CD14-positive monocyte (primary cell): ENCODE data around the gene SWT1. TPM values are rescaled to one million over a fixed set of nuclear protein-coding genes. Genes with fewer than 3 reads are reported as not detected.

Source experiments
- DNase-seq, 3 donors: peaks; one replicate each; pipeline ENCODE4 v3.0.0-alpha.2; 2011 to 2022
- H2AFZ ChIP-seq: 2 replicates; pipeline ENCODE4 v1.6.0; 2012; ENCODE audit warnings: mild to moderate bottlenecking, low read depth, low read length, inconsistent platforms; ENCODE audit not compliant: insufficient read depth, poor library complexity, severe bottlenecking
- H3K27ac ChIP-seq, 2 donors: 1 replicate in 1 of 2; 2 replicates in 1 of 2; pipeline ENCODE4 v1.5.1; 2012 to 2013; ENCODE audit warnings: low read length in 2 of 2, control low read depth in 1 of 2, inconsistent platforms in 1 of 2, low read depth in 1 of 2, mild to moderate bottlenecking in 1 of 2
- H3K27me3 ChIP-seq, 2 donors: one replicate each; pipeline versions ENCODE4 v1.6.0 to v1.6.1; 2011 to 2013; ENCODE audit warnings: low read length in 2 of 2; ENCODE audit not compliant: control insufficient read depth in 2 of 2, insufficient read depth in 2 of 2
- H3K36me3 ChIP-seq, 2 donors: replicated peaks in 1 of 2; 1 replicate in 1 of 2; 2 replicates in 1 of 2; pipeline versions ENCODE4 v1.5.1 to v1.6.1; 2012 to 2013; ENCODE audit warnings: low read length in 2 of 2, control low read depth in 1 of 2, inconsistent platforms in 1 of 2, mild to moderate bottlenecking in 1 of 2; ENCODE audit not compliant: insufficient read depth in 2 of 2, control insufficient read depth in 1 of 2
- H3K4me1 ChIP-seq, 2 donors: 1 replicate in 1 of 2; 2 replicates in 1 of 2; pipeline versions ENCODE4 v1.5.1 to v1.6.1; 2012 to 2013; ENCODE audit warnings: low read length in 2 of 2, control low read depth in 1 of 2, inconsistent platforms in 1 of 2, mild to moderate bottlenecking in 1 of 2, moderate library complexity in 1 of 2; ENCODE audit not compliant: insufficient read depth in 2 of 2, control insufficient read depth in 1 of 2
- H3K4me2 ChIP-seq: replicated peaks from 2 replicates; pipeline ENCODE3; 2012; ENCODE audit warnings: low read length, moderate library complexity, mild to moderate bottlenecking; ENCODE audit not compliant: poor library complexity, severe bottlenecking; ENCODE audit errors: extremely low read depth
- H3K4me3 ChIP-seq, 3 experiments: fragments of 200-600 bp in 1 of 3; sonication (generic) in 1 of 3; replicated peaks in 1 of 3; 1 replicate in 2 of 3; 2 replicates in 1 of 3; pipeline ENCODE4 v1.5.1; 2011 to 2013; ENCODE audit warnings: low read length in 3 of 3, mild to moderate bottlenecking in 3 of 3, control low read depth in 2 of 3, low read depth in 2 of 3, inconsistent platforms in 1 of 3, moderate library complexity in 1 of 3
- H3K79me2 ChIP-seq: 2 replicates; pipeline ENCODE4 v1.6.0; 2012; ENCODE audit warnings: mild to moderate bottlenecking, control low read depth, inconsistent platforms, low read length, moderate library complexity; ENCODE audit not compliant: insufficient read depth
- H3K9ac ChIP-seq: 2 replicates; pipeline ENCODE4 v1.6.0; 2017; ENCODE audit warnings: low read length, mild to moderate bottlenecking; ENCODE audit not compliant: insufficient read depth, poor library complexity, severe bottlenecking
- H3K9me3 ChIP-seq, 2 donors: replicated peaks in 1 of 2; 1 replicate in 1 of 2; 2 replicates in 1 of 2; pipeline versions ENCODE4 v1.5.1 to v1.6.1; 2012 to 2013; ENCODE audit warnings: low read length in 2 of 2, control low read depth in 1 of 2; ENCODE audit not compliant: control insufficient read depth in 1 of 2, insufficient read depth in 1 of 2
- H4K20me1 ChIP-seq: 2 replicates; pipeline ENCODE4 v1.6.0; 2012; ENCODE audit warnings: mild to moderate bottlenecking, low read length, control low read depth, moderate library complexity; ENCODE audit not compliant: insufficient read depth
- H3K27ac Mint-ChIP-seq, 7 donors: one replicate each; pipeline ENCODE4 v1.8.0; 2020; ENCODE audit warnings: mild to moderate bottlenecking in 7 of 7, mixed read lengths in 7 of 7, moderate library complexity in 6 of 7, inconsistent platforms in 2 of 7
- H3K27me3 Mint-ChIP-seq, 3 donors: one replicate each; pipeline ENCODE4 v1.8.0; 2021 to 2022; ENCODE audit warnings: low read depth in 3 of 3, mild to moderate bottlenecking in 3 of 3, mixed read lengths in 3 of 3, moderate library complexity in 3 of 3, inconsistent platforms in 1 of 3
- H3K36me3 Mint-ChIP-seq, 2 donors: one replicate each; pipeline ENCODE4 v1.8.0; 2020; ENCODE audit warnings: mixed read lengths in 2 of 2, inconsistent platforms in 1 of 2, mild to moderate bottlenecking in 1 of 2
- H3K4me1 Mint-ChIP-seq: one replicate; pipeline ENCODE4 v1.8.0; 2020; ENCODE audit warnings: mild to moderate bottlenecking, mixed read lengths
- H3K4me3 Mint-ChIP-seq, 2 donors: one replicate each; pipeline ENCODE4 v1.8.0; 2020; ENCODE audit warnings: mild to moderate bottlenecking in 2 of 2, mixed read lengths in 2 of 2, moderate library complexity in 1 of 2
- H3K9me3 Mint-ChIP-seq, 7 donors: one replicate each; pipeline ENCODE4 v1.8.0; 2020 to 2022; ENCODE audit warnings: mixed read lengths in 7 of 7, mild to moderate bottlenecking in 6 of 7, moderate library complexity in 6 of 7, inconsistent platforms in 2 of 7
- CTCF ChIP-seq: fragments of 200-600 bp; IDR thresholded peaks from one replicate; pipeline ENCODE4 v1.8.0; 2022; ENCODE audit warnings: antibody characterized with exemption, mild to moderate bottlenecking
- WGBS: methylation state at CpG from one replicate; pipeline ENCODE4 v1.1.5; 2013; ENCODE audit warnings: missing lambda C conversion rate; ENCODE audit not compliant: insufficient coverage; 5-methylcytosine and 5-hydroxymethylcytosine counted together
- intact Hi-C, 2 donors: fragments of 100-400 bp; cut with micrococcal nuclease; formaldehyde crosslinking; loops; one replicate each; pipeline versions ENCODE4 v1.15.0 to v1.15.1; 2023
- polyA plus RNA-seq, 3 donors: library from polyadenylated mRNA; depleted of rRNA in 1 of 3; unstranded in 2 of 3; stranded (reverse) in 1 of 3; fragments of 300-500 nt in 2 of 3; fragments of >200 nt in 1 of 3; fragmentation: Illumina TruSeq in 2 of 3; gene quantifications; 1 replicate in 2 of 3; 2 replicates in 1 of 3; pipeline ENCODE4 v1.2.3, GENCODE V29; 2012 to 2021

SWT1 gene
- polyA plus RNA-seq, 3 donors, result 0.89 to 2.8 (median 1.7) TPM

DNA sequence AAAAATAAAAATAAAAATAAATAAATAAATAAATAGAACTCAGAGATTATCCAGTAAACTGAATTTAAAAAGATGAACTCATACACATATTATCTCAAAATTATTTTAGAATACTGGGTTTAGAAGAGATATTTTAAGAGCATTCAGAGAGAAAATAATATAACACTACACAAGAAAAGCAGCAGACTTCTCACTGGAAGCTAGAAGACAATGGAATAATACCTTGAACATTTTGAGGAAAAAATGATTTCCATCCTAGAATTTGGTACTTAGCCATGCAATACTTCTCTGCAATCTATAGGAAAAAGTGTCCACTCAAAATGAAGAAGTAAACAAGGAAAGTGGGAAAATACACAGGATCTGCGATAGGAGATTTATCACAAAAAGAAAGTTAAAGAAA, 24.4 kb upstream of the SWT1 start:
- intact Hi-C loops, result no loop called here
- H3K36me3 ChIP-seq, result peaks cover 62 to 99% of the 10 kb centered on the region in 2 donors

DNA sequence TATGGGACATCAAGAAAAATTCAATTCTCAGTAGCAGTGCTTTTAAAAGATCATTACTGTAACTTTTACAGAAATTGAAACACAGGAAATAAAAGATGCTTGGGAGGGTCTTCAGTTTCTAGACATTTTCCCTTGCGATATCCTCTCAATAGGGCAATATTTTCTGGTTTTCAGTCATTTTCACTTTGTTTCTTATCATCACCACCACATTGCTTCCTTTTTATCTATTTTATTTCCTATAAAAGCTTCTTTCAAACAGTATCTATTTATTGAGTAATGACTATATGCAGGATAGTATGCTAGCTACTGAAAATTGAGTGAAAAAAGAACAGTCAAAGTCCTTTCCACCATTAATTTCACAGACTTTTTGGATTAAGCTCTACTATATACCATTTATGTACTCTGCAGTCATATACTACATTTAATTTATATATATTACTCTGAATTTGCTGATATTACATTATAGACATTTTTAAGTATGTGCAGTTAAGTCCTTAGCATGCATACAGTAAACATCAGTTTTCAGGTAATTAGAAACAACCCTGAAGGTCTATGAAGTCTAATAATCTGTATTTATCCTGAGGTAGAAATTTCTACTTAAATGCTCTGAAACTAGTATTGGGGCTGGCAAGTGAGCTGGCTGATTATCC, 18.9 kb upstream of the SWT1 start:
- H2AFZ ChIP-seq, result no peak overlapping the region
- H3K36me3 ChIP-seq, result peaks cover 76 to 97% of the 10 kb centered on the region in 2 donors
- H3K27me3 ChIP-seq, result no peaks in the 10 kb centered on the region
- no peaks in the 10 kb centered on the region for H4K20me1 ChIP-seq
- intact Hi-C loops, result no loop called here
- H3K9me3 Mint-ChIP-seq, result peaks cover 0 to 8% (median 5%) of the 10 kb centered on the region in 7 donors
- peaks cover 72 to 81% of the 10 kb centered on the region in 2 donors for H3K36me3 Mint-ChIP-seq
- no peak overlapping the region for H3K4me2 ChIP-seq
- no peak overlapping the region for H3K27ac ChIP-seq
- no peak overlapping the region for H3K9ac ChIP-seq
- no peaks in the 10 kb centered on the region for H3K4me1 ChIP-seq
- no peak overlapping the region for H3K27ac Mint-ChIP-seq
- WGBS, result no CpG with 5 or more reads among the region's 1 CpG
- peaks cover 0 to 4% of the 10 kb centered on the region in 2 donors for H3K9me3 ChIP-seq
- H3K4me3 ChIP-seq, result no peak overlapping the region
- H3K79me2 ChIP-seq, result no peaks in the 10 kb centered on the region
- H3K4me3 Mint-ChIP-seq, result no peak overlapping the region
- DNase-seq, result no peak
- no peaks in the 10 kb centered on the region for H3K4me1 Mint-ChIP-seq
- TF ChIP-seq CTCF, result no peak
- H3K27me3 Mint-ChIP-seq, result no peaks in the 10 kb centered on the region

More for the DNA sequence above, 24.4 kb upstream of the SWT1 start:
- peaks cover 0 to 16% (median 11%) of the 10 kb centered on the region in 7 donors for H3K9me3 Mint-ChIP-seq
- no peak overlapping the region for H3K9ac ChIP-seq
- H3K27ac ChIP-seq, result no peak overlapping the region
- TF ChIP-seq CTCF, result no peak
- no peak overlapping the region for H3K4me2 ChIP-seq
- H3K4me1 ChIP-seq, result no peaks in the 10 kb centered on the region
- no CpG with 5 or more reads among the region's 1 CpG for WGBS
- DNase-seq, result no peak
- no peak overlapping the region for H3K27ac Mint-ChIP-seq
- H3K79me2 ChIP-seq, result no peaks in the 10 kb centered on the region
- H3K27me3 Mint-ChIP-seq, result no peaks in the 10 kb centered on the region
- H3K4me3 Mint-ChIP-seq, result no peak overlapping the region
- no peaks in the 10 kb centered on the region for H4K20me1 ChIP-seq
- peaks cover 70 to 84% of the 10 kb centered on the region in 2 donors for H3K36me3 Mint-ChIP-seq
- H3K27me3 ChIP-seq, result no peaks in the 10 kb centered on the region
- peaks cover 2% of the 10 kb centered on the region for H3K4me1 Mint-ChIP-seq
- H2AFZ ChIP-seq, result no peak overlapping the region
- H3K4me3 ChIP-seq, result no peak overlapping the region
- H3K9me3 ChIP-seq, result peaks cover 0 to 9% of the 10 kb centered on the region in 2 donors
